Dendritic cell treated with granulocyte-macrophage colony-stimulating factor and Interleukin-4, amounts not matched to agents 40 ng/mL and 50 ng/mL, for 4 days (primary cell): Measurements from ENCODE around the gene SYF2.
"Not testable (repeated sequence)": the region's sequence is repeated elsewhere in the genome, so short reads cannot be mapped to it uniquely, and the experiment has no call there.

ENCODE experiments used
- H3K27ac Mint-ChIP-seq: one replicate; pipeline ENCODE4 v1.8.0; 2022; ENCODE audit warnings: mild to moderate bottlenecking, mixed read lengths
- H3K27me3 Mint-ChIP-seq: one replicate; pipeline ENCODE4 v1.8.0; 2022; ENCODE audit warnings: mild to moderate bottlenecking, mixed read lengths
- H3K36me3 Mint-ChIP-seq: one replicate; pipeline ENCODE4 v1.8.0; 2022; ENCODE audit warnings: low read depth, mixed read lengths
- H3K4me1 Mint-ChIP-seq: one replicate; pipeline ENCODE4 v1.8.0; 2022; ENCODE audit warnings: low read depth, mixed read lengths
- H3K4me3 Mint-ChIP-seq: one replicate; pipeline ENCODE4 v1.8.0; 2022; ENCODE audit warnings: mild to moderate bottlenecking, moderate library complexity, mixed read lengths
- H3K9me3 Mint-ChIP-seq: one replicate; pipeline ENCODE4 v1.8.0; 2022; ENCODE audit warnings: mixed read lengths
- intact Hi-C: fragments of 100-400 bp; cut with micrococcal nuclease; formaldehyde crosslinking; loops from one replicate; pipeline ENCODE4 v1.15.0; 2022

Gene SYF2

DNA sequence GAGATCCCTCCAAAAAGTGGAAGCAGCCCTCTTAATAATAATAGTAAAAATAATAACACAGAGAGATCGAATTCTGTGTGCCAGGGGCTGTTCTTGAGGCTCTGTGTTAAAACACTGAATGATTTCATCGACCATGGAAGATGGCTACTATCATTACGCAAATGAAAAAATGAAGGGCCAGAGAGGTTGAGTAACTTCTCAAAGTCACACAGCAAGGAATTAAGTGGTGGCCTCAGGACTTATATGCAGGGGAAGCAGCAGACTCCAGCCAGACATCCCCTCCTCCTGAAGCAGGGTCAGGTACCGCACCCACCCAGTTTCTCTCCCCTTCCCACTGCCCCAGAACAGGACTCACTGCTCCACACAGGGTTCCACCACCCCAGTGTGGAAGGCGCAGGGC, 40.1 kb downstream of the SYF2 start:
- no peaks in the 10 kb centered on the region for H3K4me1 Mint-ChIP-seq
- H3K9me3 Mint-ChIP-seq = no peaks in the 10 kb centered on the region
- no peaks in the 10 kb centered on the region for H3K36me3 Mint-ChIP-seq
- intact Hi-C loops = no loop called here
- H3K27me3 Mint-ChIP-seq = peaks cover 1% of the 10 kb centered on the region
- H3K4me3 Mint-ChIP-seq = no peak overlapping the region
- no peak overlapping the region for H3K27ac Mint-ChIP-seq

DNA sequence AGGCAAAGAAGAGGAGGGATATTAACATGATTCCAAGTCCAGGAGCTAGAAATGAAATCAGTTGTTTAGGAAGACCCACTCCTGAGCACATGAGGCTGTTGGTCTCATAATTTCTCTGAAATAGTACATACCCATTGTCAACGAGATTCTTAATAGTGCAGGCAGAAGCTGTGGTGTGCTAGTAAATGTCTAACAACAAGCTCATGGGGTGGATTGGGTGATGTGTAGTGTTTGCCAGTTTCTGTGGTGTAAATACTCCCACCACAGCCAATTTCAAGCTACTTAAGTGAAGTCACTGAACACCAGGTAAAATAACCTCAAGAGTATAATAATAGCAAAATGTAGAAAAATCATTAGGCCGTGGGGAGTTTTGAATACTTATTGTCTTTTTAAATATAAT, 42.0 kb downstream of the SYF2 start:
- Mint-ChIP-seq H3K36me3 (no peaks in the 10 kb centered on the region), H3K27ac (no peak overlapping the region), H3K27me3 (peaks cover 5% of the 10 kb centered on the region), H3K4me1 (no peaks in the 10 kb centered on the region), H3K9me3 (no peaks in the 10 kb centered on the region), H3K4me3 (no peak overlapping the region)
- intact Hi-C loops = no loop called here

DNA sequence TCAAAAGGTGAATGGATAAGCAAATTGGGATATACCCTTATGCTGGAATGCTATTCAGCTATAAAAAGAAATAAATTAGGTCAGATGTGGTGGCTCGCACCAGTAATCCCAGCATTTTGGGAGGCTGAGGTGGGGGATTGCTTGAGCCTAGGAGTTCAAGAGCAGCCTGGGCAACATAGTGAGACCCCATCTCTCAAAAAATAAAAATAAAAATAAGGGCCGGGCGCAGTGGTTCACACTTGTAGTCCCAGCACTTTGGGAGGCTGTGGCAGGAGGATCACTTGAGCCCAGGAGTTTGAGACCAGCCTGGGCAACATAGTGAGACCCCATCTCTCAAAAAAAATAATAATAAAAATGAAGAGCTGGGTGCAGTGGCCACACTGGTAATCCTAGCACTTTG, 44.4 kb downstream of the SYF2 start:
- intact Hi-C loops, H3K27ac Mint-ChIP-seq, H3K9me3 Mint-ChIP-seq, H3K4me3 Mint-ChIP-seq, H3K36me3 Mint-ChIP-seq, H3K4me1 Mint-ChIP-seq, H3K27me3 Mint-ChIP-seq: not testable (repeated sequence)

DNA sequence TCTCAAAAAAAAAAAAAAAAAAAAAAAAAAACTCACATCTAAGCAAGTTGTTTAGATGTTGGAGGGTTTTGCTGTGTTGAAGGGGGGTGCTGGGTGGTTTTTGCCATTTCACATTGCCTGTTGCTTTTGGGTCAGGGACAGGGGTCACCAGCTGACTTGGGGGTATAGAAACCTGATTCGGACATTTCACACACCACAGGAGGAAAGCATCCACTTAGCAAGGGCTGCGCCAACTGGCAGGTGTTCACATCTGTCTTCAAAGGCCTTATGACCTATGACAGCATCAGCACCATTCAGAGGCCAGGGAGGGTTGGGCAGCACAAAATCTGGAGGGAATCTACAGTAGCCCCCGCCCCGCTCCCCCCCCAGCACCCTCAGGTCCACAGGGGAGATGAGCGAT, 45.2 kb downstream of the SYF2 start:
- intact Hi-C loops = no loop called here
- no peaks in the 10 kb centered on the region for H3K36me3 Mint-ChIP-seq
- no peak overlapping the region for H3K27ac Mint-ChIP-seq
- peaks cover 9% of the 10 kb centered on the region for H3K4me1 Mint-ChIP-seq
- H3K4me3 Mint-ChIP-seq = no peak overlapping the region
- H3K27me3 Mint-ChIP-seq = peaks cover 8% of the 10 kb centered on the region
- no peaks in the 10 kb centered on the region for H3K9me3 Mint-ChIP-seq

DNA sequence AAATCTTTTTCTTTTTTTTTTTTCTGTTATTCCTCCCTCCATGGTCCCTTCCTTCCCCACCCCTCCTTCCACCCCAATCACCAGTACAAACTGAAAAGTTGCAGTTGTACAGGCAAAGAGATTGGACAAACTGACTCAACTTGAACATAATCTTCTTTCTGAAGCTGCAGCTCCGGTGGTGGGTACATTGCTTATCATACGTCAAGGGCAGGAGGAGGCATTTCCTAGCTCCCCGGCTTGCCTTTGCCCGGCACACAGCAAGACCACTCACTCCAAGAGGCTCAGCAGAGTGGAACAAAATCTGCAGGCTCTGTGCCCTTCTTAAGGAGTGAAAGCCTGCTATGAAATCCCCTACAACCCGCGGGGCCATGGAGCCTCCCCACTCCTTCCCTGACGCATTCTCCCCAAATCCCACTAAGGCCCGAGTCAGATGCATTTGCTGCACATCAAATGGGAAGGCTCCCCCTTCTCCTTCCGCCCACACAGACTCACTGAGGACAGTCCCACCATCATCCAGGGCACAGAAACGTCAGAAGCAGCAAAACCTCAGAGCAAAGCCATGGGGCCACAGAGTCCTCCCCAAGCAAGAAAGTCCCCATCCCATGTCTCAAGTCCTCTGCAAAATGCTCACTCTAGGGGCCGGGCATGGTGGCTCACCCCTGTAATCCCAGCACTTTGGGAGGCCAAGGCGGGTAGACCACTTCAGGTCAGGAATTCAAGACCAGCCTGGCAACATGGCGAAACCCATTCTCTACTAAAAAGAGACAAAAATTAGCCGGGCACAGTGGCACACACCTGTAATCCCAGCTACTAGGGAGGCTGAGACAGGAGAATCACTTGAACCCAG, 45.9 kb downstream of the SYF2 start:
- intact Hi-C loops = no loop called here
- H3K36me3 Mint-ChIP-seq = no peaks in the 10 kb centered on the region
- no peak overlapping the region for H3K4me3 Mint-ChIP-seq
- peaks cover 8% of the 10 kb centered on the region for H3K27me3 Mint-ChIP-seq
- peaks cover 9% of the 10 kb centered on the region for H3K4me1 Mint-ChIP-seq
- no peaks in the 10 kb centered on the region for H3K9me3 Mint-ChIP-seq
- no peak overlapping the region for H3K27ac Mint-ChIP-seq

DNA sequence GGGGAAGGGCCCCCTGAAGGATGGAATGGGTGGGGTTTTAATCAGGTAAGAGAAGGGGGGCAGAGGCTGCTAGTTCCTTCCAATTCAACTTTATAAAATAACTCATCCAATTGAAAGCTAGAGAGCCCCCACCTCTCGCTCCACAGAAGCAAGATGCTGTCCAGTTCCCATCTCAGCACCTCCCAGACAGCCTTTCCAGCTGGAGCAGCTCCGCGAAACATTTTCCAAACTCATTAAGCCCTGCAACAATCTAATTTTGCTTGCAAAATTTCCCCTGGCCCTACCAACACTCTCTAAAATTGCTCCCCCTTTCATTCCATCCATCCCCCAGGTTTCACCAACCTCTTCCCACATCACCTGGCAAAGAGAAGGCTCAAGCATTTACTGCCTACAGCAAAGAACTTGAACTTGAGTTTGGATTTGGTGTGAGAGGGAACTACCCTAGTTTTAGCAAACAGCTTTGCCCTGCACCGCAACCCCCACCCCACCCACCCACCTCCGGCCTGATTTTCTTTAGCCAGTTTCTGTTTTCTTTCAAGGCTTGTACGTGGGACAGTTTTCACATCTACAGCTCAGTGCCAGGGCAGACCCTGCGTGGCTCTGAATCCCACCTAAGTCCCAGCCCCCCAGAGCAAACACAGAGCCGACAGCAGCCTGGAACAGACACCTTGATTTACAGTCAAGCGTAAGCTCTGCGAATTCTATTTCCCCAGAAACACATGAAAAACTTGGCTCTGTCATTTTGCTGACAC, 46.7 kb downstream of the SYF2 start:
- Mint-ChIP-seq H3K27ac (no peak overlapping the region), H3K27me3 (peaks cover 8% of the 10 kb centered on the region), H3K9me3 (no peaks in the 10 kb centered on the region), H3K36me3 (no peaks in the 10 kb centered on the region), H3K4me3 (no peak overlapping the region), H3K4me1 (peaks cover 9% of the 10 kb centered on the region)
- intact Hi-C loops = no loop called here

DNA sequence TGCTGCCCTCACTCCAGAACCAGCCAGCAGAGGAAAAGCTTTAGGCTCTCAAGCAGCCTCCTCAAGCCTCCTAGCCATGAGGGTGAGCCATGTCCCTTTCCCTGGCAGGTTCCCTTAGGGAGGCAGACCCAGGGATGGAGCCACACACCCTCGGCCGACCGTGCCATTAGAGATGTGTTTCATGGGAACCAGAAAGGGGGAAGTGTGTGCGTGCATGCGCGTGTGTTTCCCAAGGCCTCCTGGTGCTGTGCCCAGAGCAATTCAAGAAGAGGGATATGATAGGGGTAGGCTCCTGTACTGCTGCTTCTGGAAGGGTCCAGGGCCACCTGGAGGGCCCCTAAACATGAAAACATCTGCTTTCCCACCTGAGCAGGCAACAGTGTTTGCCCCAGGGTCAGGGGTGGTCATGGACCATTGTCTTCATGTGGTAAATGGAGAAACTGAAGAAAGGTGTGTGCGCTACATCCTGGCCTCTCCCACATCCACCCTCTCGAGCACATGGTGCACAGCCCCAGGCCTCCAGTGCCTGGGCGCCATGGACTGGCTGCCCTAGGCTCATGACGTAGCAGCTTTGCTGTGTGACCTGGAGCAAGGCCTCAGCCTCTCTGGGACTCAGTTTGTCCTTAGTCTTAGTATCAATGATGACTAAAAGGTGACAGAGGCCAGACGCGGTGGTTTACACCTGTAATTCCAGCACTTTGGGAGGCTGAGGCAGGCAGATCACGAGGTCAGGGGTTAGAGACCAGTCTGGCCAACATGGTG, 48.1 kb downstream of the SYF2 start:
- H3K4me1 Mint-ChIP-seq = peaks cover 9% of the 10 kb centered on the region
- H3K27ac Mint-ChIP-seq = no peak overlapping the region
- intact Hi-C loops = no loop called here
- peaks cover 8% of the 10 kb centered on the region for H3K27me3 Mint-ChIP-seq
- no peaks in the 10 kb centered on the region for H3K36me3 Mint-ChIP-seq
- no peaks in the 10 kb centered on the region for H3K9me3 Mint-ChIP-seq
- no peak overlapping the region for H3K4me3 Mint-ChIP-seq

DNA sequence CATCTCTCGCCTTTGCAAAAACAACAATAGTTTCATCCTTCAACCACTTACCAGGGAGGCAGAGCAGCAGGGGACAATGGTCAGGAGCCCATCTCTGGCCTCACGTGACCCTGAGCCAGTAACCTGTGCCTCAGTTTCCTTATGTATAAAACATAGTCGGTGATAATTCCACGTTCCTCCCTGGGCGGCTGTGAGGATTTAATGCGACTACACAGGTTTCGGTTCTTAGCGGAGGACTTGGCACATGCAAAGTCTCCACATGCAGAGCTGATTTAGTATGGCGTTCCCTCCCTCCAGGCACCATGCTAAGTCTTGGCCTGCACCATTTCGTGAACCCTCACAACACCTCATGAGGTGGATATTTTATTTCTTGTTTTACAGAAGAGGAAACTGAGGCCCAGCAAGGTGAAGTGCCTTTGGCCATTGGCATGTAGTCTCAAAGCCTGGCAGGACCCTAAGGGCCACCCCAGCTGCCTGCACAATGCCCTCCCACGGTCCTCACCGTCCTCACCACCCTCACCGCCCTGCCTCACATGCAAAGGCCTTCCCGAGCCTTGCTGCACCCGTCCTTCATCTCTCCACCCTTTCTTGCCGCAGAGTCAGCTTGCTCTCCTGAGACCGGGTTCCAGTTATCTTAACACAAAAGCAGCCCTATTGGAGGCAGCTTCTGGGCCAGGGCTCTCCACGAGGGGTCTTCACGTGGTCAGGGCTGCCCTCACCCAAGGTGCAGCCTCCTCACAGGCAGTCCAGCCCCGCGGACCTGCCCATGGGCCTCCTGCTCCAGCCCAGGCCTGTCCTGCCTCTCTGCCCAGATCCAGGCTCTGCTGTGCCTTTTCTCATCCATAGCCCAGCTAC, 48.9 kb downstream of the SYF2 start:
- H3K36me3 Mint-ChIP-seq = no peaks in the 10 kb centered on the region
- H3K4me1 Mint-ChIP-seq = peaks cover 9% of the 10 kb centered on the region
- H3K27ac Mint-ChIP-seq = no peak overlapping the region
- H3K9me3 Mint-ChIP-seq = no peaks in the 10 kb centered on the region
- H3K27me3 Mint-ChIP-seq = peaks cover 8% of the 10 kb centered on the region
- no peak overlapping the region for H3K4me3 Mint-ChIP-seq
- intact Hi-C loops = no loop called here

DNA sequence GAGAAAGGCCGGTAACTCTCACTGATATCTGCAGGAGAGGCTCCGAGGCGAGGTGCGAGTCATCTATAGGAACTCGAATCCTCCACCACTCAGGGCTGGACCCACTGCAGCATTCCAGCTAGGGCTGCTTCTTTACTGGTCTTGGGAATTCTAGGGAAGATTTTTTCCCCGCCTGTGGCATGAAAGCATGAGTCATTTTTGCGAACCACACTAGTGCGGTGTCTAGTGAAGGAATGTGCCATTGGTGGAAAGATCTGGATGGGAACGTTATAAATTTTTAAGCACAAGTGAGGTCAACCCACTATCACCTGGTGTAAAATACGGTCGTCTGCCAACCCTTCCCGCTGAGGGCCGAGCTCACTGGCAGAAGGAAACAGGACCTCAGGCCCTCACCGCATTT, 49.7 kb downstream of the SYF2 start:
- H3K4me3 Mint-ChIP-seq = no peak overlapping the region
- peaks cover 8% of the 10 kb centered on the region for H3K27me3 Mint-ChIP-seq
- H3K4me1 Mint-ChIP-seq = peaks cover 9% of the 10 kb centered on the region
- H3K36me3 Mint-ChIP-seq = no peaks in the 10 kb centered on the region
- H3K9me3 Mint-ChIP-seq = peaks cover 2% of the 10 kb centered on the region
- intact Hi-C loops = no loop called here
- no peak overlapping the region for H3K27ac Mint-ChIP-seq

DNA sequence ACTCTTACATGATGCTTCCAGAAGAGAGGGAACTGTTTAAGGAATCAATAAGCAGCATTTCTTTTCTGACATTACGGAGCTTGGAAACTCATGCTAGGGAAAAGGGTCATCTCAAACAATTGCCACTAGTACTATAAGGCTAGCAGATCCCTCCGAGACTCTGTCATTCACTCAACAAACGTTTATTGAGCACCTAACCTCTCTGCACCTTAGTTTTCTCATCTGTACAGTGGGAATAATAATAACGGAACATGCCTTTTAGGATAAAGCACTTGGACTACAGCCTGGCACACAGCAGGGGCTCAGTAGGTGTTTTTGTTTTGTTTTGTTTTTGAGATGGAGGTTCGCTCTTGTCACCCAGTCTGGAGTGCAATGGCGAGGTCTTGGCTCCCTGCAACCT, 51.3 kb downstream of the SYF2 start:
- Mint-ChIP-seq H3K27ac (no peak overlapping the region), H3K4me3 (no peak overlapping the region), H3K36me3 (no peaks in the 10 kb centered on the region), H3K9me3 (peaks cover 18% of the 10 kb centered on the region), H3K4me1 (peaks cover 9% of the 10 kb centered on the region), H3K27me3 (peaks cover 7% of the 10 kb centered on the region)
- intact Hi-C loops = no loop called here

DNA sequence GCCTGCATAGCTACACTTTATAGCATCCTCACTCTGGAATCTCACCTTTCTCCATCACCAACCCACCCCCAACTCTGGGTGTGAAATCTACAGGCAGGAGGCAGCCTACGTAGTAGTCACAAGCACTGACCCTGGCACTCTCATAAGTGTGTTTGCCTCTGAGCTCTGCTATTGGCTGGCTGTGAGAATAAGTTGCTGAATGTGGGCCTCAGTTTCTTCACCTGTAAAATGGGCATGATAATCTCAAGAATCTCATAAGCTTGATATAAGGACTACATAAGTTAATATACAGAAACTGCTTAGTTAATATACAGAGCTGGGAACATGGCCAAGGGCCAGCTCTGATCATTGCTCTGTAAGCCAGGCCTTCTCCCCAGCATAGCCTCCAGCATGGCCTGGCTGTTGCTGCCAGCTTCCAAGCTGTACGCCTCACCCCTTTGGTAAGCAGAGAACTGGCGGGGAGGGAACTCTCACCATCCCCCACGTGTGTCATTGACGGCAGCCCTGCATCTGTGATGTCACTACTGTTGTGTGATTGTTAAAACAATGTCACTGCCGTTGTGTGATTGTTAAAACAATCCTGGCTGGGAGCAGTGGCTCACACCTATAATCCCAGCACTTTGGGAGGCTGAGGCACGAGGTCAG, 53.3 kb downstream of the SYF2 start:
- intact Hi-C loops = no loop called here
- no peaks in the 10 kb centered on the region for H3K36me3 Mint-ChIP-seq
- no peaks in the 10 kb centered on the region for H3K27me3 Mint-ChIP-seq
- H3K4me1 Mint-ChIP-seq = peaks cover 5% of the 10 kb centered on the region
- H3K4me3 Mint-ChIP-seq = no peak overlapping the region
- peaks cover 18% of the 10 kb centered on the region for H3K9me3 Mint-ChIP-seq
- no peak overlapping the region for H3K27ac Mint-ChIP-seq

DNA sequence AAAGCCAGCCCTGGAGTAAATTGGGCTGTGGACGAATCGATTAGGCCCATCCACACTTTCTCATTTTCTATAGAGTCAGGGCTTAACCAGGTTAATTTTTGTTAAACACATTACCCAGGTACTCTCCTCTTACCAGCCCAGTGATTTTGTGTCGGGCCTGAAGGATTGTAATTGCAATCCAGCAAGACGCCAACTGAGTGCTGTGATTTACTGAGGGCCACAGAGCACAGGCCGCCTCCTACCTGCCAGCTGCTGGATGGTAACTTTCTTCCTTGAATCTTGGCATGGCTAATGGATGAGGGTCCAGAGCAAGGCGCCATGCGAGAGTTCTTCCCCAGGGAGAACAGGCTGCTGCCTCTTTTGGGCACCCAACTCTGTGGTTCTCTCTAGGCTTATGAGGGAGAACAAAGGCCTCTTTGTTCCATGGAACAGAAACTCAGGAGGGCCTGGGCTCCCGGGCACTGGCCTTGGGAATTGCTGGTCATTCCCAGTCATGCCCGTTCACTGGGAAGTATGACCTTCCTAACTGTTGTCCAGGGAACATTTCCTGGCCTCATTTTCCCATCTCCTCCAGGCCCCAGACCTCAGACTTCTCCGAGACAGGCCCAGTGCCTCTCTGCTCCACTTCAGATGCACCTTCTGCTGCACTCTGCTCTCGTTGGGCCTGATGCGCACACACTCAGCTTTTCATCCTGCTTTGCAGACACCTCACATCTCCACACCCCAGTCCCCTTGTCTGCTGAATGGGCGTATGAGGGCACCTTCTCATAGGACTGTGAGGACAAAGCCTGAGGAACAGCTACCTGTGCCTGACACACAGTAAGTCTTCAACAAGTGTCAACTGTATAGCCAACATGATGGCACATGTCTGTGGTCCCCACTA, 57.3 kb downstream of the SYF2 start:
- no peaks in the 10 kb centered on the region for H3K27me3 Mint-ChIP-seq
- no peak overlapping the region for H3K27ac Mint-ChIP-seq
- no peak overlapping the region for H3K4me3 Mint-ChIP-seq
- H3K4me1 Mint-ChIP-seq = no peaks in the 10 kb centered on the region
- intact Hi-C loops = no loop called here
- H3K9me3 Mint-ChIP-seq = peaks cover 26% of the 10 kb centered on the region
- H3K36me3 Mint-ChIP-seq = no peaks in the 10 kb centered on the region
